SU-DHL-6 (cell line): ENCODE measurements around the gene DAAM2.

Source experiments
- CTCF ChIP-seq: fragments of 200-600 bp; sonication (generic); IDR thresholded peaks from one replicate; pipeline ENCODE4 v1.5.1; 2017; ENCODE audit warnings: antibody characterized with exemption, mild to moderate bottlenecking, low read length, moderate library complexity; ENCODE audit not compliant: insufficient read depth, poor library complexity, severe bottlenecking
- EZH2phosphoT487 ChIP-seq: fragments of 200-600 bp; sonication (generic), shearing (Covaris generic); conservative IDR thresholded peaks from 2 replicates; pipeline ENCODE4 v1.6.1; 2018; ENCODE audit warnings: mild to moderate bottlenecking, antibody characterized with exemption, low read length, moderate library complexity, mixed read lengths

- TF ChIP-seq CTCF: no peak
- no peak for TF ChIP-seq EZH2phosphoT487
Observed at GRCh38 chr6:39787322-39787721, 4.9 kb upstream of the DAAM2 start.
